ENCODE measurements around the gene TEKTIP1.

The TEKTIP1 gene

DNA sequence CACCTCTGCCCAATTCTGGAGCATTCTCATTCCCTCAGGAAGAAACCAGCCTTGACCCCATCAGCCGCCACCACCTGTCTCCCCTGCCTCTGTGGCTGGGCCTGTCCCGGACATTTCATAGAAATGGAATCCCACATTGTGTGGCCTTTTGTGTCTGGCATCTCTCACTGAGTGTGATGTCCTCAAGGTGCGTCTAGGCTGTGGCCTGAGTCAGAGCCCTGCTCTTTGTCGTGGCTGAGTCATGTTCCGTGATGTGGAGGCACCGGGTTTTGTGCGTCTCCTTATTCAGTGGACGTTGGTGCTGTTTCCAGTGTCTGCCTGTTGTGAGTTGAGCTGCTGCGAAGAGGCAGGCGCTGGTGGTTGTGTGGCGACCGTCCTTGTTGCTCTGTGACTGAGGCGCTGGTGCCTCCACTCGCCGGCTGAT is 29.4 kb upstream of the TEKTIP1 start:
- TF ChIP-seq, protein P1, sequence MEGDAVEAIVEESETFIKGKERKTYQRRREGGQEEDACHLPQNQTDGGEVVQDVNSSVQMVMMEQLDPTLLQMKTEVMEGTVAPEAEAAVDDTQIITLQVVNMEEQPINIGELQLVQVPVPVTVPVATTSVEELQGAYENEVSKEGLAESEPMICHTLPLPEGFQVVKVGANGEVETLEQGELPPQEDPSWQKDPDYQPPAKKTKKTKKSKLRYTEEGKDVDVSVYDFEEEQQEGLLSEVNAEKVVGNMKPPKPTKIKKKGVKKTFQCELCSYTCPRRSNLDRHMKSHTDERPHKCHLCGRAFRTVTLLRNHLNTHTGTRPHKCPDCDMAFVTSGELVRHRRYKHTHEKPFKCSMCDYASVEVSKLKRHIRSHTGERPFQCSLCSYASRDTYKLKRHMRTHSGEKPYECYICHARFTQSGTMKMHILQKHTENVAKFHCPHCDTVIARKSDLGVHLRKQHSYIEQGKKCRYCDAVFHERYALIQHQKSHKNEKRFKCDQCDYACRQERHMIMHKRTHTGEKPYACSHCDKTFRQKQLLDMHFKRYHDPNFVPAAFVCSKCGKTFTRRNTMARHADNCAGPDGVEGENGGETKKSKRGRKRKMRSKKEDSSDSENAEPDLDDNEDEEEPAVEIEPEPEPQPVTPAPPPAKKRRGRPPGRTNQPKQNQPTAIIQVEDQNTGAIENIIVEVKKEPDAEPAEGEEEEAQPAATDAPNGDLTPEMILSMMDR (IDR thresholded peaks at IDR 0.05; ENCODE audit: extremely low read depth, missing control alignments), result no peak

DNA sequence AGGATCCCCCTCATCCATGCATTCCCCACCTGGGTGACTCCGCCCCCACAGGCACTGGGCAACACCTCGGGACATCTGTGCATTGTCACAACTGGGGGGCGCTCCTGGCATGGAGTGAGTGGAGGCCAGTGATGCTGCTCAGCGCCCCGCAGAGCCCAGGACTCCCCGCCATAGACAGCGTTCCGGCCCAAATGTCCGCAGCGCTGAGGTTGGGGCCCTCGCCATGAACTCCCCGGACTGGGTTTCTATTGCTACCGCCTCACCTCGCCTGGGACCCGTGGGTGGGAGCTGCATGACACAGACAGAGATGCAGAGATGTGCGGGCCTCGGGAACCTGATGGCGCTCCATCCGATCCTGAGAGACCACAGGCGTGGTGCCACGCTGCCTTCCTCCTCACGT is 28.2 kb upstream of the TEKTIP1 start:
- TF ChIP-seq, protein P1 (IDR thresholded peaks at IDR 0.05; ENCODE audit: extremely low read depth, missing control alignments), result no peak
- DNase-seq (ENCODE audit: low spot score), result no peak

More for the DNA sequence above, 29.4 kb upstream of the TEKTIP1 start:
- no peak for DNase-seq (ENCODE audit: low spot score)

DNA sequence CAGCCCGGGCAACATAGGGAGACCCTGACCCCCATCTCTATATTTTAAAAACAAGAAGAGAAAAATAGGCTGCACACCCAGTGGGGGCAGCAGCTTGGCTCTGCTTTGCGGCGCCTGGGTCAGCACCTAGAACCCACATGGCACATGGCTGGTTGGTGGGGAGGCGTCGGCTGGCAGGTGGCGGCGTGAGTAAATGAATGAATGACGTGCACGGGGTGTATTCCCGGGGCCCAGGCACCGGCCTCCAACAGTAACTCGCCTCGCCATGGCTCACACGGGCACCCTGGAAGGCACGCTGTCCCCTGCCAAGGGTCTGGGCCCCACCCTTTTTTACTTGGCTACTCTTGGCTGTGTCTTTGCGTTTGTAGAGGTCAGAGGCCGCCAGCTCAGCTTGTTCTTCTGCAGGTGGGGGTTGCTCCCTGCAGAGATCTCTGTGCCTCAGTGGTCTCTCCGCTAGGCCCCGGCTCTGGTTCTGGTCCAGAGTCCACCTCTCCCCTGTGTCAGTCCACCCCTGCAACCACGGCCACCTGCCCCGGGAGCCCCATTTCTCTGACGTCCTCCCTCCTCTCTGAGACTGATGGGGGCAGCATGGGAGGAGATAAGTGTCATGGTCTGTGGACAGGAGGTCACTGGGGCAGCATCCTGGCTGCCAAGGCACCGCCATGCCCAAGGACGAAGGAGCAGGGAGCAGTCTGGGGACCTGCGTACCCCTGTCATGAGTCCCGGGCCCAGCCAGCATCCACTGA is 27.3 kb upstream of the TEKTIP1 start:
- DNase-seq (ENCODE audit: low spot score), result no peak
- TF ChIP-seq, protein P1 (IDR thresholded peaks at IDR 0.05; ENCODE audit: extremely low read depth, missing control alignments), result no peak

DNA sequence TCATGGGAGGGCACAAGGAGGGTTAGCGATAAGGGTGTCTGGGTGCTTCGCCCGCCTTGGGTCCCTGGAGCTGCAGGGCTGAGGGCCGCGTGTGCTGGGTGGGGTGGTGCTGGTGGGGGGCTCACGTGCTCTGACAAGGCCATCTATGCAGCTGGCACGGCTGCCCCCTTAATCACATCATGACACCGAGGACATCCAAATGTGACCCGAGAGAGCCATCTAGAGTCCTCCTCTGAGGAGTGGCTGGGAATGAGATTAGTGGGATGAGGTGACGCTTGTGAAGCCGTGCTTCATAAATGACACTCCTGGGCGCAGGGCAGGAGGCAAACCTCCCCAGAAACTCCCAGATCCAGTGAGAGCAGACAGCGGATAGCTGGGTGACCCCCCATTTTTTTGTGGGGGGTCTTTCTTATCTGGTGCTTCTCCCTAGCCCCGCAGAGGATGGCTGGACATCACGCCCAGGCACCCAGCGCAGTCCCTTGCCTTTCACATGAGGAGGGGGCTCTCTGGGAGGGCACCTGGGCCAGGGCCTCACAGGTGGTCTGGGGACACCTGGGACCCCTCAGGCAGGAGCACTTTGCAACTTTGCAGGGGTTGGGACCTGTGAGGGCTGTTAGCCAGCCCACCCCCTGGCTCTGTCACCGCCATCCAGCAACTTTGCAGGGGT is 26.3 kb upstream of the TEKTIP1 start:
- TF ChIP-seq, protein P1 (IDR thresholded peaks at IDR 0.05; ENCODE audit: extremely low read depth, missing control alignments), result no peak
- no peak for DNase-seq (ENCODE audit: low spot score)

DNA sequence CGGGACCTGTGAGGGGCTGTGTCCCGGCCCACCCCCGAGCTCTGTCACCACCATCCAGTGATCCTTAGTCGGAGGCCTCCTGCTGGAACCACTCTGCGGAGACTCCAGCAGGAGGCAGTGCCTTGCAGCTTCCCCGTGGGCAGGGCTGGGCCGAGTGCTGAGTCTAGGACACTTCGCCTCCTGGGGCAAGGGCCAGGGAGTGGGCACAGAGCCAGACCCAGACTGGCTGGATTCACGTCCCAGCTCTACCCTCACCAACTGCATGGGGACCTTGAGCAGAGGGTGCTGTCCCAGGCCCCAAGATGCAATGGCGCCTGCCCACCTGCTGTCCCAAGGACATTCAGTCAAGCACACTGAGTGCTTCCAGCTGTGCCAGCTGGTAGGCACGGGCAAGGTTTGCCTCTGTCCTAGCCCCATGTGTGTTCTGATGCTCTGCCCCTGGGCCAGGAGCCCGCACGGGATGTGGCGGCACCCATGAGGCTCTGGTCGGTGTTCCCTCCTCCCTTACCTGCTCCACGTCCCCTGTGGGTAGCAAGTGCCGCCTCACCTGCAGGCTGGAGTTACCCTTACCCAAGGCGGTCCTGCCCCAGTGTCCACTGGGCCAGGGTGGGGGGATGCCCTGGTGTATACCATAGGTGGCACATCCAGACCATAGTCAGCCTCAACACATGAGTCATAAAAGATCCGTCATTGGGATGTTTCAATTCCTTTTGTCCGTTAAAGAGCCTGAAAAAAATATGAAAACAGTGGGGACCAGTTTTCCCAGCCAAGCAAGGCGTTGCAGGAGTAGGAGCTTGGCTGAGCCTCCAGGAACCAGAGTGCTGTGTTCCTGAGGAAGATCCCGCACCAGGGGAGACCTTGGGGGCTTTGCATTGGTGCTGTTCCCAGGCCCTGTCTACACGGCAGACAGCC is 25.5 kb upstream of the TEKTIP1 start:
- TF ChIP-seq, protein P1 (IDR thresholded peaks at IDR 0.05; ENCODE audit: extremely low read depth, missing control alignments), result no peak
- no peak for DNase-seq (ENCODE audit: low spot score)

DNA sequence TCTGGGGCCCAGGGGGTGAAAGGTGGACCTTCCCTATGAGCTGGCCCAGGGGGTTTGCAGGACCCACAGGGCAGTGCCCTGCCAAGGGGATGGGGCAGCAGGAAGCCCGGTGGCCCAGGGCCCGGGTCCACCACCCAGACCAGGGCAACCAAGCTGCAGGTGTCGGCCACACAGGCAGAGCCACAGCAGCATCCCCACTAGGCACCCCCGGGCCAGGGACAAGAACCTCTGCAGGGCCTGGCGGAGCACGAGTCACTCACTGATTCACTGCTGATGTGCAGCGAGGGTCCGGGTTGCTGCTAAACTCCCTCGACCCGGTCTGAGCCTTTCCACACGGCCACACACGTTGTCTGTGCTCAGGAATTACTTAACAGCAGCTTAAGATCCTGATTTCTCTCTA is 24.0 kb upstream of the TEKTIP1 start:
- TF ChIP-seq, protein P1 (IDR thresholded peaks at IDR 0.05; ENCODE audit: extremely low read depth, missing control alignments), result no peak
- no peak for DNase-seq (ENCODE audit: low spot score)

Measured in GM20000 (cell line).